ENCODE data around the gene IQSEC1.

Gene IQSEC1

DNA sequence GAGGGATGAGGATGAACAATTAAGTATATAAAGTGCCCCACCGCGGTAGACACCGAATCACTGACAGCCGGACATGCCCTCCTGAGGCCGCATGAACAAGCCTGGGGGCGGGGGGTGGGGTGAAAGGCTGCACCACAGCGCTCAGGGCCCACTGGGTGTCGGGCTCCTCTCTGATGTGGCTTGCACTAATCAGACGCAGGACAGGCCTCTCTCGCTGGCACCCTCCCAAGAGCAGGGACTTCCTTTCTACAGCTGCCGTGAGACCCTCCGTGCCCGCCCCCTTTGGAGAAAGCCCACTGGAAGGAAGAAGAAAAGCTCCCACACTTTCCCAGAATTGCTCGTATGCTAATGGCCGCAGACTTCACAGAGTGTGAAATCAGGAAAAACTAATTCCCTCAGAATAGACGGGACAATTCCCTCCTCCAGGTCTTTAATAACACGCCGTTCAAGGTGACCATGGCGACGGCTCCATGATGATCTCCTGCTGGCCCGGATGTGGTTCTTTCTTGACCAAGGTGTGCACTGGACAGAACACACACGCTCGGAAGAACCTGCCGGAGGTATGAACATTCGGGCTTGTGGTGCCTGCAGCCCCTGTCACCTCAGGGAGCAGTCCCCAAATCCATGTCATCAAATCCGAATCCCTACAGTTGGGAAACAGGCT is 32.0 kb downstream of the IQSEC1 start:
- no peaks in the 10 kb centered on the region for H3K9me3 ChIP-seq (ENCODE audit: control insufficient read depth, low read depth, low read length)
- no peak overlapping the region for H3K4me3 ChIP-seq (ENCODE audit: low read length)
- H3K36me3 ChIP-seq (ENCODE audit: control insufficient read depth, low read depth, low read length), result no peaks in the 10 kb centered on the region
- H3K27me3 ChIP-seq (ENCODE audit: control insufficient read depth, insufficient read depth, low read length), result no peaks in the 10 kb centered on the region
- no peak overlapping the region for H3K27ac ChIP-seq (ENCODE audit: low read length)
- peaks cover 11% of the 10 kb centered on the region for H3K4me1 ChIP-seq (ENCODE audit: control insufficient read depth, low read depth, low read length)
- H3K9ac ChIP-seq (ENCODE audit: low read length), result no peak overlapping the region

DNA sequence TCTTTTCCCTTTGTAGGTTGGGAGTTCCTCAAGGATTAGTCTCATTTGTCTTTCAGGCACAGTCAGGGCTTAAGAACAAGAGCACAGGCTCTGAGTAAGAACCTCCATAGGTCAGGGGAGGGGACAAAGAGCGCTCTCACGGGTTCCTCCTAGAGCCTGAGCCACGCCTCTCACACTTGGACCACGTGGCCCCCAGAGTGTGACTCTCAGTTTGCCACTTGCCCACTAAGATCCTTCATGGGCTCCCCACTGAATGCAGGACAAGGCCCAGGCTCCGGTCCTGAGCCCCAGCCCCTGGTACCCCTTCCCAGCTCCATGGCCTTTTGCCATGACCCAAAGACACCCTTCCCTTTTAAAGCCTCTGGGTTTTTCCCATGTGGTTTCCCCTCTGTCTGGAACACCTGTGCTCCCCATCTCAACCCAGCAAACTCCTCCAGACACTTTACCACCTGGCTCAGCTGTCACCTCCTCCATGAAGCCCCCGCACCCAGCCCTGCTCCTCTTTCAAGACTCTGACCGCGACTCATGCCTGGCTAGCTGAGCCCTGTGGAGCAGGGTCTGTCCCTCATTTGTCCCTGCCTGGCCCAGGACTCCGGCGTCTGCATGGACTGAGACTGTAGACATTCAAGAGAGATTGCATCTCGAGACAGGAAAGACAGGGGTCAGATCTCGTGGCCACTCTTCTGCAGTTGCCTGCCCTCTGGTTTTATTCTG is 32.7 kb downstream of the IQSEC1 start:
- Histone ChIP-seq H3K4me3 (ENCODE audit: low read length) (no peak overlapping the region), H3K9ac (ENCODE audit: low read length) (no peak overlapping the region), H3K27me3 (ENCODE audit: control insufficient read depth, insufficient read depth, low read length) (no peaks in the 10 kb centered on the region)

DNA sequence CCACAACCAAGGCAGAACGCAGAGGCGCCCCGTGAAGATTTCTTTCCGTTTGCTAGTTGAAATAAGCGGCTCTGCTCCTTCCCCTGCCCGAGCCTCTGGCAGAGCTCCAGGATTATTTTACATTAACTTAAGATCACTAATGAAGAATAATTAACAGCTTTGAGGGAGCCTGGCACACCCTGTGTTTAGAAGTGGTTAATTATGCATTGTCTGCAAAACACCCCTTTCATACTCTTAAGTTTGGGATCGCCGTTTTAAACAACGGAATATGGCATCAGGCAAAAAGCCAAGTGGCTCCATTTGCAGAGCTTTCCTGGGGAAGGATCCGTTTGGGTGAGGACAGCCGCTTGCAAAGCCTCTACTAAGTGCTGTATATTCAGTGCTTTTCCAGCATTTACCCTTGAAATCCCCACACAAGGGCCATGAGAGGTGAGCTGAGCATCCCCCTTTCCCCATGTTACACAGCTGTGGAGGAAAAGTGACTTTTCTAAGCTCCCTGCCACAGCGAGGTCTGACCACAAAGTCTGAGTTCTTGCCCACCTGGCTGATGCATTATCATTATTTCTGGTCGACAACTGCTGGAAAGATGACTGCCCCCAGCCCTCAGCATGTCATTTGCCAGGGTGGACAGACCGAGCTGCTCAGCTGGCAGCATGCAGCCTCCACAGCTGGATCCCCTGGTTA is 33.9 kb downstream of the IQSEC1 start:
- peaks cover 5% of the 10 kb centered on the region for H3K4me1 ChIP-seq (ENCODE audit: control insufficient read depth, low read depth, low read length)
- H3K9ac ChIP-seq (ENCODE audit: low read length), result no peak overlapping the region
- no peaks in the 10 kb centered on the region for H3K36me3 ChIP-seq (ENCODE audit: control insufficient read depth, low read depth, low read length)
- no peak overlapping the region for H3K27ac ChIP-seq (ENCODE audit: low read length)
- H3K4me3 ChIP-seq (ENCODE audit: low read length), result no peak overlapping the region
- H3K27me3 ChIP-seq (ENCODE audit: control insufficient read depth, insufficient read depth, low read length), result no peaks in the 10 kb centered on the region
- no peaks in the 10 kb centered on the region for H3K9me3 ChIP-seq (ENCODE audit: control insufficient read depth, low read depth, low read length)

More for the DNA sequence above, 32.7 kb downstream of the IQSEC1 start:
- no peaks in the 10 kb centered on the region for H3K36me3 ChIP-seq (ENCODE audit: control insufficient read depth, low read depth, low read length)
- H3K27ac ChIP-seq (ENCODE audit: low read length), result no peak overlapping the region
- no peaks in the 10 kb centered on the region for H3K9me3 ChIP-seq (ENCODE audit: control insufficient read depth, low read depth, low read length)
- peaks cover 11% of the 10 kb centered on the region for H3K4me1 ChIP-seq (ENCODE audit: control insufficient read depth, low read depth, low read length)

DNA sequence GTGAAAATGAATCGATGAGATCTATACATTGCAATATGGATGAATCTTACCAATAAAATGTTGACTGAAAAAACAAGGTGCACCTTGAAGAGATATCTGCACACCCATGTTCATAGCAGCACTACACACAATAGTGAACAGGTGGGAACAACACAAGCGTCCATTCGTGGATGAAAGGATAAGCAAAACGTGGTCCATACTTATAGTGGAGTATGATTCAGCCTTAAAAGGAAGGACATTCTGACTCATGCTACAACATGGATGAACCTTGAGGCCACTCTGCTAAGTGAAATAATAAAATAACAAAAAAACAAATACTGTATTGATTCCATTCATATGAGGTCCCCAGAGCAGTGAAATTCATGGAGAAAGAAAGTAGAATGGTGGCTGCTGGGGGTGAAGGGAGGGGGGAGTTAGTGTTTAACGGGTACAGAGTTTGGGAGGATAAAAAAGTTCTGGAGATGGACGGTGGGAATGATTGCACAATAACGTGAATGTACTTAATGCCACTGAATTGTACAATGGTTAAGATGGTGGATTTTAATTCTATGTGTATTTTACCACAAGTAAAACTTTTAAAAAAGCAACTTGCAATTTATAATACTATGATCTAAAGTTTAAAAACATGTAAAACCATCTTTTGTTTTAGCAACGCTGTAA is 35.6 kb downstream of the IQSEC1 start:
- H3K9ac ChIP-seq (ENCODE audit: low read length), result no peak overlapping the region
- no peak overlapping the region for H3K27ac ChIP-seq (ENCODE audit: low read length)
- H3K9me3 ChIP-seq (ENCODE audit: control insufficient read depth, low read depth, low read length), result no peaks in the 10 kb centered on the region
- H3K36me3 ChIP-seq (ENCODE audit: control insufficient read depth, low read depth, low read length), result no peaks in the 10 kb centered on the region
- no peak overlapping the region for H3K4me3 ChIP-seq (ENCODE audit: low read length)
- no peaks in the 10 kb centered on the region for H3K4me1 ChIP-seq (ENCODE audit: control insufficient read depth, low read depth, low read length)
- H3K27me3 ChIP-seq (ENCODE audit: control insufficient read depth, insufficient read depth, low read length), result no peaks in the 10 kb centered on the region

DNA sequence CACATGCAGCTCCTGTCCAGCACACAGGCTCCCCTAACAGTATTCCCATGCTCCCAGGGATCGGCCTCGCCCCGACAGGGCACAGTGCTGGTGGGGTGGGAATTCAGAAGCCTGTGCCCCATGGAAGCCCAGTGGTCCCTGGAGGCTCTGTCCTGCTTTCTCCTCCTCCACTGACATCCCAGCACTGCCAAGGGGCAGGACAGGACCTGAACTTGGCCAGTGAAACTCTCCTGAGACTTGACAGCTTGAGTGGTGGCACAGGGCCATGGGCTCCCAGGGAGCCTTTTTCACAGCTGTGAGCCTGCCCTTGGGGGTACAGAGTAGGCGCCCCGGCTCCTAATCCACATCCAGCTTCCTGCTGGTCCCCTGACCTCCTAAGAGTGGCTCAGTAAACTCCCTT is 38.4 kb downstream of the IQSEC1 start:
- Histone ChIP-seq H3K27ac (ENCODE audit: low read length) (no peak overlapping the region), H3K4me3 (ENCODE audit: low read length) (no peak overlapping the region), H3K9ac (ENCODE audit: low read length) (no peak overlapping the region), H3K36me3 (ENCODE audit: control insufficient read depth, low read depth, low read length) (no peaks in the 10 kb centered on the region), H3K4me1 (ENCODE audit: control insufficient read depth, low read depth, low read length) (no peaks in the 10 kb centered on the region), H3K27me3 (ENCODE audit: control insufficient read depth, insufficient read depth, low read length) (no peaks in the 10 kb centered on the region), H3K9me3 (ENCODE audit: control insufficient read depth, low read depth, low read length) (no peaks in the 10 kb centered on the region)

DNA sequence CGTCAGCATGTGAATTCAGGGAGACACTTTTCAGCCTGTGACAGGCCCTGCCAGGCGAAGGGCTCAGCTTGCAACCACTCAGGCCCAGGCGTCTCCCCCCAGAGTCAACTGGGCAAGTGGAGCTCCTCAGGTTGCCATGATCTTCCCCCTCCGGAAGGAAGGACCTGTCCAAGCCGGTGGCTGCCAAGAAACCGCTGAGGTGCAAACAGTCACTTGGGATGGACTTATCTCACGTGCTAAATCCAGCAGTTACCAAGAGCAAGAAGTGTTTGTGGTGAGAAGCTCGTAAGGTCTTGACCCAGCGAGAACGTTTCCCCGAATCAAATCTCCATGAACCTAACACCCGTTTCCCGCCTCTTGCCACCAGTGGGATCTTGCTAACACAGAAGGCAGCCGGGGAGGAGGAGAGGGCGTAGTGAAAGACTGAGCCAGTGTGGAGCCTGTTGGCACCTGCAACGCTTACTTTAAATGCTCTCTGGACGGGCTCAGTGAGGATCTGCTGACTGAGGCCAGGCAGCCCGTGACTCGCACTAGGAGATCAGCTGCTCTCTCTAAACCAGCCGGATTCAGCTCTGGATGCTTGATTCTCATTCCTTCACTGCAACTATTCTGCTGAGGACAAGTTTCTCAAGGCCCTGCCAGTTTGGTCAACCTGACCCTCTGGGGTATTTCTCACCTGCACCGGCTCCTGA is 39.0 kb downstream of the IQSEC1 start:
- Histone ChIP-seq H3K36me3 (ENCODE audit: control insufficient read depth, low read depth, low read length) (no peaks in the 10 kb centered on the region), H3K27me3 (ENCODE audit: control insufficient read depth, insufficient read depth, low read length) (no peaks in the 10 kb centered on the region), H3K9ac (ENCODE audit: low read length) (no peak overlapping the region), H3K4me1 (ENCODE audit: control insufficient read depth, low read depth, low read length) (no peaks in the 10 kb centered on the region), H3K27ac (ENCODE audit: low read length) (no peak overlapping the region), H3K4me3 (ENCODE audit: low read length) (no peak overlapping the region), H3K9me3 (ENCODE audit: control insufficient read depth, low read depth, low read length) (no peaks in the 10 kb centered on the region)

DNA sequence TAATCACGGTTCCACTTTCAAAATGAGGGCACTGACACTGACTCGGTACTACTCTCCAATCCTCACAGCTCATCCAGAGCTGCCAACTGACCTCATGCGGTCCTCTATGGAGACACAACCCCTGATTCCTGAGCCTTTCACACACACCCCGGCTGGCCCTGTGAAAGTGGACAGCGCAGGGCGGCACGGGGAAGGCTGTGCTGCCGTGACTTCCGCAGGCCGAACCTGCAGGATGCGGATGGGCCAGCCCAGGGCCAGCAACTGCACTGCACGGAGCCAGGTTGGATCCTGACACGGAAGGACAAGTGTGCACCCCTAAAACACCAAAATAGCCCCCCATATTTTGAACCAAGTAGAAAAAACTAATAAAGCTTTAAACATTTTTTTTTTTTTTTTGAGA is 41.0 kb downstream of the IQSEC1 start:
- H3K36me3 ChIP-seq (ENCODE audit: control insufficient read depth, low read depth, low read length), result no peaks in the 10 kb centered on the region
- no peaks in the 10 kb centered on the region for H3K9me3 ChIP-seq (ENCODE audit: control insufficient read depth, low read depth, low read length)
- no peaks in the 10 kb centered on the region for H3K4me1 ChIP-seq (ENCODE audit: control insufficient read depth, low read depth, low read length)
- H3K4me3 ChIP-seq (ENCODE audit: low read length), result no peak overlapping the region
- no peaks in the 10 kb centered on the region for H3K27me3 ChIP-seq (ENCODE audit: control insufficient read depth, insufficient read depth, low read length)
- H3K9ac ChIP-seq (ENCODE audit: low read length), result no peak overlapping the region
- H3K27ac ChIP-seq (ENCODE audit: low read length), result no peak overlapping the region

DNA sequence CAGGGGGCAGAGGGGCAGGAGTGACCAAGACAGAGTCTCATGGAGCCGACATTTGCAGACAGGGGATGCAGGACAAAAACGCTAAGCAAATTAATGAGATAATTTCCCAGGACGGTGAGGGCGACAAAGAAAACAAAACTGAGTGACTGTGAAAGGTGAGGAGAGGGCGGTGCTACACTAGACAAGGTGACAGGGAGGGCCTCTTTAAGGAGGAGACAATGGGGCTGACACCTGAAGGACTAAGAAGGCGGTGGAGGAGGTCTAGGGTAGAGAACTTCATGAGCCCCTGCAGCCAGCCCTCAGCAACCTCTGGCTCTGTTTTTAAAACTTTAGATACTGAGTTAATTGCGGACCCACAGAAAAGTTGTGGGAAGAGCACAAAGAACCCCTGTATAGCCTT is 41.6 kb downstream of the IQSEC1 start:
- H3K27ac ChIP-seq (ENCODE audit: low read length), result no peak overlapping the region
- no peaks in the 10 kb centered on the region for H3K36me3 ChIP-seq (ENCODE audit: control insufficient read depth, low read depth, low read length)
- no peaks in the 10 kb centered on the region for H3K27me3 ChIP-seq (ENCODE audit: control insufficient read depth, insufficient read depth, low read length)
- H3K4me3 ChIP-seq (ENCODE audit: low read length), result no peak overlapping the region
- no peaks in the 10 kb centered on the region for H3K4me1 ChIP-seq (ENCODE audit: control insufficient read depth, low read depth, low read length)
- H3K9ac ChIP-seq (ENCODE audit: low read length), result no peak overlapping the region
- H3K9me3 ChIP-seq (ENCODE audit: control insufficient read depth, low read depth, low read length), result no peaks in the 10 kb centered on the region

DNA sequence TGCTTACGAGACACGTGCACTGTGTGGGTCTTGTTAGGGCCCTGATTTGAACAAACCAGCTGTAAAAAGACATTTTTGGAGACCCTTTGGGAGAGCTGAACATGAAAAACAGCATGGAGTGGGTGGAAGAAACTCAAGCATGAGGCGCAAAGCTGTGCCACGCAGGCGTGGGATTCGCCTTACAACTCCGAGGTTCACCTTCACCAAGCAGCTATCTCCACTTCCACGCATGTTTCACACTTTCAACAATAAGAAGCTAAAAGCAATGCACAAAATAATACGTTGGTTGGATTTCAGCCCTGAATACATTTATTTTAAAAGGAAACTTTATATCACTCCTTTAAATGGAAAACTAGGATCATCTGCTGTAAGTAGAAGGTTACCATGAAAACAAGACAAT is 42.5 kb downstream of the IQSEC1 start:
- Histone ChIP-seq H3K27ac (ENCODE audit: low read length) (no peak overlapping the region), H3K4me3 (ENCODE audit: low read length) (no peak overlapping the region), H3K27me3 (ENCODE audit: control insufficient read depth, insufficient read depth, low read length) (no peaks in the 10 kb centered on the region), H3K36me3 (ENCODE audit: control insufficient read depth, low read depth, low read length) (no peaks in the 10 kb centered on the region), H3K9me3 (ENCODE audit: control insufficient read depth, low read depth, low read length) (no peaks in the 10 kb centered on the region), H3K4me1 (ENCODE audit: control insufficient read depth, low read depth, low read length) (no peaks in the 10 kb centered on the region), H3K9ac (ENCODE audit: low read length) (no peak overlapping the region)

DNA sequence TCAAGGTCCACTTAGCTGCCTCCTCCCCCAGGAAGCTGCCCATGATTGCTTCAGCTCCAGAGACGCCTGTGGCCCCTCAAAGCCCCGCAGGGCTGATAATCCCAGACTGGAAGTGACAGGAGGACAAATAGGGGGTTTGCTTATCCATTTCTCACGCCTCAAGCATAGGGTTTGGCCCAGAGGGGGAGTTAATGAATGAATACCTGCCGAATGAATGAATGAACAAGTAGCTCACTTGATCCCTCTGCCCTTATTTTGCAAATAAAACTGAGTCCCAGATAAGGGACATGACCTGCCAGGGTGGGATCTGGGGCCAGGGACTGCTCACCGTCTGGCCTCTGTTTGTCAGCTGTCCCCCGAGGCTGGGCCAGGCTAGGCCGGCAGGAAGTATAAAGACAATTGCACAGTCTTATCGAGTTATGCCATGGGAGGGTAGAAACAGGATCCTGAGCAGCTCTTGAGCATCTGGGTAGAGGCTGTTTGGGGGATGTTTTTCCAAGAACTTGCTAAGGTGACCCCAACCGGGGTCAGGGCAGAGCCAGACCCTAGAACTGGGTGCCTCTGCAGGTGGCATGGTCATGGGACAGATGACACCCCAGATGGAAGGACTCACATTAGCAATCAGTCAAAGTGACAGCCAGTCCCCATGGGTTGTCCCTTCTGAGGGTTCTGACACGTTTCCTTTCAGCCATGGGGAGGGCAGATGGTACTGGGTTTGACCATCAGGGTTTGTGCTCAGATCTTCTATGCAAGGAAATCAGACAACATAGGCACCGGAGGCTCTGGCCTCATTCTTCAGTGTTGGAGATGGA is 45.0 kb downstream of the IQSEC1 start:
- no peaks in the 10 kb centered on the region for H3K27me3 ChIP-seq (ENCODE audit: control insufficient read depth, insufficient read depth, low read length)
- no peaks in the 10 kb centered on the region for H3K36me3 ChIP-seq (ENCODE audit: control insufficient read depth, low read depth, low read length)
- H3K4me1 ChIP-seq (ENCODE audit: control insufficient read depth, low read depth, low read length), result no peaks in the 10 kb centered on the region
- no peak overlapping the region for H3K4me3 ChIP-seq (ENCODE audit: low read length)
- H3K9ac ChIP-seq (ENCODE audit: low read length), result no peak overlapping the region
- no peaks in the 10 kb centered on the region for H3K9me3 ChIP-seq (ENCODE audit: control insufficient read depth, low read depth, low read length)
- H3K27ac ChIP-seq (ENCODE audit: low read length), result no peak overlapping the region

Data from iPS-18a (cell line).